ENCODE measurements around the gene PDE4D.

DNA sequence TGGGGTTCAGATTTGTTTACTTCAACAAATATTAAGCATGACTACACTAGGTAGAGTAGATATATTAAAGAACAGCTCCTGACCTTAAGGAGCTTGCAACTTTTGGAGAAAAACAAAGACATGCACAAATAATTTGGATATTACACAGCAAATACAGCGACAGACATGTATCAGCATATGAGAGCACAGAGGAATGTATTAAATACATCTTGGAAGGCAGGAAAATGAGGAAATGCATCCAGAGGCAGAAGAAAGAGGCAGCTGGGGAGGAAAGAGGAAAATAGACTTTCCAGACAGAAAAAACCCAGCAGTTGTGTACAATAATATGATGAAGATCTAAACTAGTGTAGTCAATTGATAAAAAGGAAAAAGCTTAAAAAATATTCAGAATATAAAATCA lies 392.2 kb downstream of the PDE4D start:
- no peak for TF ChIP-seq ZFP3 (CRISPR knock-in tag; IDR thresholded peaks at IDR 0.05)
- TF ChIP-seq RARB (CRISPR knock-in tag; IDR thresholded peaks at IDR 0.05) = no peak
- TF ChIP-seq CREB5 (CRISPR knock-in tag; IDR thresholded peaks at IDR 0.05; ENCODE audit: low read depth) = no peak
- no peak for TF ChIP-seq ZC3H10 (CRISPR knock-in tag; IDR thresholded peaks at IDR 0.05)
- no peak for TF ChIP-seq CSDC2 (CRISPR knock-in tag; IDR thresholded peaks at IDR 0.05)
- TF ChIP-seq, protein P1, sequence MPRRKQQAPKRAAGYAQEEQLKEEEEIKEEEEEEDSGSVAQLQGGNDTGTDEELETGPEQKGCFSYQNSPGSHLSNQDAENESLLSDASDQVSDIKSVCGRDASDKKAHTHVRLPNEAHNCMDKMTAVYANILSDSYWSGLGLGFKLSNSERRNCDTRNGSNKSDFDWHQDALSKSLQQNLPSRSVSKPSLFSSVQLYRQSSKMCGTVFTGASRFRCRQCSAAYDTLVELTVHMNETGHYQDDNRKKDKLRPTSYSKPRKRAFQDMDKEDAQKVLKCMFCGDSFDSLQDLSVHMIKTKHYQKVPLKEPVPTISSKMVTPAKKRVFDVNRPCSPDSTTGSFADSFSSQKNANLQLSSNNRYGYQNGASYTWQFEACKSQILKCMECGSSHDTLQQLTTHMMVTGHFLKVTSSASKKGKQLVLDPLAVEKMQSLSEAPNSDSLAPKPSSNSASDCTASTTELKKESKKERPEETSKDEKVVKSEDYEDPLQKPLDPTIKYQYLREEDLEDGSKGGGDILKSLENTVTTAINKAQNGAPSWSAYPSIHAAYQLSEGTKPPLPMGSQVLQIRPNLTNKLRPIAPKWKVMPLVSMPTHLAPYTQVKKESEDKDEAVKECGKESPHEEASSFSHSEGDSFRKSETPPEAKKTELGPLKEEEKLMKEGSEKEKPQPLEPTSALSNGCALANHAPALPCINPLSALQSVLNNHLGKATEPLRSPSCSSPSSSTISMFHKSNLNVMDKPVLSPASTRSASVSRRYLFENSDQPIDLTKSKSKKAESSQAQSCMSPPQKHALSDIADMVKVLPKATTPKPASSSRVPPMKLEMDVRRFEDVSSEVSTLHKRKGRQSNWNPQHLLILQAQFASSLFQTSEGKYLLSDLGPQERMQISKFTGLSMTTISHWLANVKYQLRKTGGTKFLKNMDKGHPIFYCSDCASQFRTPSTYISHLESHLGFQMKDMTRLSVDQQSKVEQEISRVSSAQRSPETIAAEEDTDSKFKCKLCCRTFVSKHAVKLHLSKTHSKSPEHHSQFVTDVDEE (CRISPR knock-in tag; IDR thresholded peaks at IDR 0.05) = no peak
- no peak for TF ChIP-seq SNAI2 (CRISPR knock-in tag; IDR thresholded peaks at IDR 0.05)
- TF ChIP-seq ZNF8 (CRISPR knock-in tag; IDR thresholded peaks at IDR 0.05) = no peak
- TF ChIP-seq, protein P2, sequence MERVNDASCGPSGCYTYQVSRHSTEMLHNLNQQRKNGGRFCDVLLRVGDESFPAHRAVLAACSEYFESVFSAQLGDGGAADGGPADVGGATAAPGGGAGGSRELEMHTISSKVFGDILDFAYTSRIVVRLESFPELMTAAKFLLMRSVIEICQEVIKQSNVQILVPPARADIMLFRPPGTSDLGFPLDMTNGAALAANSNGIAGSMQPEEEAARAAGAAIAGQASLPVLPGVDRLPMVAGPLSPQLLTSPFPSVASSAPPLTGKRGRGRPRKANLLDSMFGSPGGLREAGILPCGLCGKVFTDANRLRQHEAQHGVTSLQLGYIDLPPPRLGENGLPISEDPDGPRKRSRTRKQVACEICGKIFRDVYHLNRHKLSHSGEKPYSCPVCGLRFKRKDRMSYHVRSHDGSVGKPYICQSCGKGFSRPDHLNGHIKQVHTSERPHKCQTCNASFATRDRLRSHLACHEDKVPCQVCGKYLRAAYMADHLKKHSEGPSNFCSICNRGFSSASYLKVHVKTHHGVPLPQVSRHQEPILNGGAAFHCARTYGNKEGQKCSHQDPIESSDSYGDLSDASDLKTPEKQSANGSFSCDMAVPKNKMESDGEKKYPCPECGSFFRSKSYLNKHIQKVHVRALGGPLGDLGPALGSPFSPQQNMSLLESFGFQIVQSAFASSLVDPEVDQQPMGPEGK (CRISPR knock-in tag; IDR thresholded peaks at IDR 0.05; ENCODE audit: borderline replicate concordance) = no peak

Measured in SK-N-SH treated with all-trans-retinoic acid at 6 μM for 48 hours (cell line).